ENCODE data around the gene SETDB2. TPM values are rescaled to one million over a fixed set of nuclear protein-coding genes. Genes with fewer than 3 reads are reported as not detected.
A peak's percentile ranks its signal among the peaks of the same experiment; 100 is the strongest.

SETDB2 gene
- total RNA-seq, 1 experiment from 2014 or later = 5.2 TPM

GRCh38 chr13:49444524-49445395 lies 686 bp downstream of the SETDB2 start:
- CTCF ChIA-PET = interaction anchor here (1.1 to 1.6 kb wide), 3 partner anchors 12 to 346 kb away, joined by 3 to 5 read pairs (median 4); no protein-coding TSS in a partner anchor
- no peaks in the 10 kb centered on the region for H3K9me3 ChIP-seq (ENCODE audit: control insufficient read depth in 1 of 2, insufficient read depth in 1 of 2, low read depth in 1 of 2, low read length in 2 of 2)
- peaks cover 20% of the 10 kb centered on the region for H3K79me2 ChIP-seq (ENCODE audit: insufficient read depth, low read length)
- DNase-seq (ENCODE audit: low read depth, low spot score) (no peak), ATAC-seq (peak; percentile 30)
- peaks cover 16 to 21% of the 10 kb centered on the region in 2 experiments for H3K4me1 ChIP-seq (ENCODE audit: control insufficient read depth in 1 of 2, insufficient read depth in 2 of 2, low read length in 2 of 2)
- intact Hi-C loops (cut with micrococcal nuclease) = loop anchor here (10.0 kb wide), 1 partner anchor 160 kb away; no protein-coding TSS in a partner anchor
- peak overlapping the region; percentile 69 for H2AFZ ChIP-seq (ENCODE audit: low read depth, low read length, poor library complexity, severe bottlenecking)
- TSS peak; percentile 73 for BruUV-seq (replicated peaks)
- peak overlapping the region; percentile 71 for H3K9ac ChIP-seq (ENCODE audit: low read length)
- H3K27ac ChIP-seq (ENCODE audit: low read depth, low read length) = peak overlapping the region; percentile 92
- no peaks in the 10 kb centered on the region for H3K9me2 ChIP-seq (ENCODE audit: insufficient read depth)
- POLR2A ChIA-PET = interaction anchor here (1.2 to 2.2 kb wide), 7 partner anchors 8 to 159 kb away, joined by 3 to 7 read pairs (median 4); no protein-coding TSS in a partner anchor
- peak overlapping the region; percentile 86 for H3K4me2 ChIP-seq (ENCODE audit: low read length)
- no peaks in the 10 kb centered on the region for H4K20me1 ChIP-seq (ENCODE audit: insufficient read depth)
- RAD21 ChIA-PET (ENCODE audit: low non-redundant PET in 1 of 2, low total read pairs in 2 of 2, uncharacterized antibody in 2 of 2, unreplicated experiment in 2 of 2) = no interaction called here
- no peaks in the 10 kb centered on the region for H3K36me3 ChIP-seq (ENCODE audit: control insufficient read depth in 1 of 2, insufficient read depth in 2 of 2, low read length in 2 of 2)
- peak; percentile 51; the same call in 1 of the 2 replicates for TF ChIP-seq MAX (IDR thresholded peaks at IDR 0.05)
- TF ChIP-seq EZH2phosphoT487 (IDR thresholded peaks at IDR 0.05; ENCODE audit: borderline replicate concordance) = no peak
- 0 out of 2 replicates have a peak, but pooled peaks have one; percentile 12 for TF ChIP-seq SIN3A (IDR thresholded peaks at IDR 0.05; ENCODE audit: low read depth)
- H3K4me3 ChIP-seq (replicated peaks in 1 of 2; ENCODE audit: low read depth in 1 of 2, low read length in 2 of 2) = peak overlapping the region; percentile 72 to 76
- H3K27me3 ChIP-seq (ENCODE audit: insufficient read depth, low read length) = no peaks in the 10 kb centered on the region

GRCh38 chr13:49446473-49446872 lies 2.4 kb downstream of the SETDB2 start:
- no peaks in the 10 kb centered on the region for H3K27me3 ChIP-seq (ENCODE audit: insufficient read depth, low read length)
- peak overlapping the region; percentile 92; the same call in 1 of the 2 replicates for H3K27ac ChIP-seq (ENCODE audit: low read depth, low read length)
- peak overlapping the region; percentile 71 for H3K9ac ChIP-seq (ENCODE audit: low read length)
- H3K36me3 ChIP-seq (ENCODE audit: control insufficient read depth in 1 of 2, insufficient read depth in 2 of 2, low read length in 2 of 2) = no peaks in the 10 kb centered on the region
- no peaks in the 10 kb centered on the region for H3K9me3 ChIP-seq (ENCODE audit: control insufficient read depth in 1 of 2, insufficient read depth in 1 of 2, low read depth in 1 of 2, low read length in 2 of 2)
- peak overlapping the region; percentile 80 for H2AFZ ChIP-seq (ENCODE audit: low read depth, low read length, poor library complexity, severe bottlenecking)
- CTCF ChIA-PET = no interaction called here
- TF ChIP-seq SIN3A (IDR thresholded peaks at IDR 0.05; ENCODE audit: low read depth) = no peak
- TF ChIP-seq CEBPB (IDR thresholded peaks at IDR 0.05; ENCODE audit: low read depth) = no peak
- TF ChIP-seq RAD21 (IDR thresholded peaks at IDR 0.05; ENCODE audit: low read depth) = no peak
- no peak for TF ChIP-seq FOSL1 (IDR thresholded peaks at IDR 0.05; ENCODE audit: low read depth)
- H3K79me2 ChIP-seq (ENCODE audit: insufficient read depth, low read length) = peaks cover 20% of the 10 kb centered on the region
- peak overlapping the region; percentile 72 to 76 for H3K4me3 ChIP-seq (replicated peaks in 1 of 2; ENCODE audit: low read depth in 1 of 2, low read length in 2 of 2)
- peak overlapping the region; percentile 86 for H3K4me2 ChIP-seq (ENCODE audit: low read length)
- RAD21 ChIA-PET (ENCODE audit: low non-redundant PET in 1 of 2, low total read pairs in 2 of 2, uncharacterized antibody in 2 of 2, unreplicated experiment in 2 of 2) = no interaction called here
- BruUV-seq (replicated peaks) = no TSS peak
- H3K4me1 ChIP-seq (ENCODE audit: control insufficient read depth in 1 of 2, insufficient read depth in 2 of 2, low read length in 2 of 2) = peaks cover 16 to 21% of the 10 kb centered on the region in 2 experiments
- no peaks in the 10 kb centered on the region for H4K20me1 ChIP-seq (ENCODE audit: insufficient read depth)
- intact Hi-C loops (cut with micrococcal nuclease) = loop anchor here (10.0 kb wide), 1 partner anchor 158 kb away; no protein-coding TSS in a partner anchor
- DNase-seq (ENCODE audit: low read depth, low spot score) (no peak), ATAC-seq (no peak)
- POLR2A ChIA-PET = no interaction called here
- H3K9me2 ChIP-seq (ENCODE audit: insufficient read depth) = no peaks in the 10 kb centered on the region
